Measurements from ENCODE around the gene FRMD4A.

FRMD4A gene

GRCh38 chr10:14009371-14010100, 321.2 kb downstream of the FRMD4A start:
- Histone ChIP-seq H3K4me3 (ENCODE audit: low read length) (no peak overlapping the region), H3K27ac (ENCODE audit: low read depth, low read length) (peak overlapping the region; percentile 22)

DNA sequence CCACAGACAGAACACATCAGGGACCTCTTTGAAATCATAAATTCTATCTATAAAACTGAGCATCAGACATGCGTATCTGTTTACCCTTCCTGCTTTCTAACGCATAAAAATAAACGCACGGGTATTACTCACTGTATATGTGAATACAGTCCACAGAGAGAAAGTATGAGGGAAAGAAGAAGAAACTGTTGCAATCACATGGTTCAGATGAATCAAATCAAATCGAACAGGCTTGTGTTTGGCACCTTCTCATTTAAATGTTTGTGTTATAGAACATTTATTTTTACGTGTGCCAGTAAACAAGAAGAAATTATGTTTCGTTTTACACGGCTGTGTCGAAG, 322.0 kb downstream of the FRMD4A start:
- H3K36me3 ChIP-seq (ENCODE audit: insufficient read depth, low read length): no peaks in the 10 kb centered on the region
- no peak overlapping the region for H3K27ac ChIP-seq (ENCODE audit: low read depth, low read length)
- H3K9me3 ChIP-seq (ENCODE audit: insufficient read depth, low read depth, low read length): no peaks in the 10 kb centered on the region
- H3K4me1 ChIP-seq (ENCODE audit: insufficient read depth, low read length): peaks cover 24% of the 10 kb centered on the region
- no peak overlapping the region for H3K4me3 ChIP-seq (ENCODE audit: low read length)
- H3K27me3 ChIP-seq (ENCODE audit: insufficient read depth, low read length): no peaks in the 10 kb centered on the region
- H3K9ac ChIP-seq (ENCODE audit: low read depth, low read length): no peak overlapping the region
- WGBS: 98% methylated on average over 9 of the region's 9 CpGs

More at GRCh38 chr10:14009371-14010100, 321.2 kb downstream of the FRMD4A start:
- WGBS: 70% methylated on average over 23 of the region's 24 CpGs
- Histone ChIP-seq H3K9ac (ENCODE audit: low read depth, low read length) (peak overlapping the region; percentile 8; the same call in 1 of the 2 replicates), H3K9me3 (ENCODE audit: insufficient read depth, low read depth, low read length) (no peaks in the 10 kb centered on the region), H3K4me1 (ENCODE audit: insufficient read depth, low read length) (peaks cover 24% of the 10 kb centered on the region), H3K27me3 (ENCODE audit: insufficient read depth, low read length) (no peaks in the 10 kb centered on the region), H3K36me3 (ENCODE audit: insufficient read depth, low read length) (no peaks in the 10 kb centered on the region)

DNA sequence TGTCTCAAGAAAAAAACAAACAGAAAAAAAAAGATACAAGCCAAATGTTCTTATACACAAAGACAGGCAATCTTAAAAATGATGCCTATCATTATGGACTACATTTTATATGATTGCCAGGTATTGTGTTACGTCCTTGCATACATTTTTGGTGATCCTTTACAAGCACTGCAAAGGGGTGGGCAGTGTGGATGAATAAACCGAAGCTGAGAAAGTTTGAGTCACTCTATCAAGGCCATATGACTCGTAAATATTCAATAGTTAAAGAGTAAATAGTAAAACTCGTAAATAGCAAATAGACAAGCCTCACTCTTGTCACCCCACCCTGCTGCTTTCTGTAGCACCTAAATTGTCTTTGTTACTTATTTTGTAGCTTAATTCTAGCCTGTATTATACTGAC, 326.2 kb downstream of the FRMD4A start:
- Histone ChIP-seq H3K4me3 (ENCODE audit: low read length) (no peak overlapping the region), H3K9ac (ENCODE audit: low read depth, low read length) (no peak overlapping the region), H3K4me1 (ENCODE audit: insufficient read depth, low read length) (peaks cover 16% of the 10 kb centered on the region), H3K27me3 (ENCODE audit: insufficient read depth, low read length) (no peaks in the 10 kb centered on the region), H3K36me3 (ENCODE audit: insufficient read depth, low read length) (no peaks in the 10 kb centered on the region), H3K9me3 (ENCODE audit: insufficient read depth, low read depth, low read length) (no peaks in the 10 kb centered on the region), H3K27ac (ENCODE audit: low read depth, low read length) (no peak overlapping the region)
- 83% methylated on average over 4 of the region's 4 CpGs for WGBS

GRCh38 chr10:14003517-14004184, 327.1 kb downstream of the FRMD4A start:
- no peak overlapping the region for H3K27ac ChIP-seq (ENCODE audit: low read depth, low read length)
- H3K27me3 ChIP-seq (ENCODE audit: insufficient read depth, low read length): no peaks in the 10 kb centered on the region
- 92% methylated on average over 9 of the region's 9 CpGs for WGBS
- no peak overlapping the region for H3K9ac ChIP-seq (ENCODE audit: low read depth, low read length)
- H3K4me1 ChIP-seq (ENCODE audit: insufficient read depth, low read length): peaks cover 9% of the 10 kb centered on the region
- no peaks in the 10 kb centered on the region for H3K9me3 ChIP-seq (ENCODE audit: insufficient read depth, low read depth, low read length)
- no peaks in the 10 kb centered on the region for H3K36me3 ChIP-seq (ENCODE audit: insufficient read depth, low read length)
- no peak overlapping the region for H3K4me3 ChIP-seq (ENCODE audit: low read length)

DNA sequence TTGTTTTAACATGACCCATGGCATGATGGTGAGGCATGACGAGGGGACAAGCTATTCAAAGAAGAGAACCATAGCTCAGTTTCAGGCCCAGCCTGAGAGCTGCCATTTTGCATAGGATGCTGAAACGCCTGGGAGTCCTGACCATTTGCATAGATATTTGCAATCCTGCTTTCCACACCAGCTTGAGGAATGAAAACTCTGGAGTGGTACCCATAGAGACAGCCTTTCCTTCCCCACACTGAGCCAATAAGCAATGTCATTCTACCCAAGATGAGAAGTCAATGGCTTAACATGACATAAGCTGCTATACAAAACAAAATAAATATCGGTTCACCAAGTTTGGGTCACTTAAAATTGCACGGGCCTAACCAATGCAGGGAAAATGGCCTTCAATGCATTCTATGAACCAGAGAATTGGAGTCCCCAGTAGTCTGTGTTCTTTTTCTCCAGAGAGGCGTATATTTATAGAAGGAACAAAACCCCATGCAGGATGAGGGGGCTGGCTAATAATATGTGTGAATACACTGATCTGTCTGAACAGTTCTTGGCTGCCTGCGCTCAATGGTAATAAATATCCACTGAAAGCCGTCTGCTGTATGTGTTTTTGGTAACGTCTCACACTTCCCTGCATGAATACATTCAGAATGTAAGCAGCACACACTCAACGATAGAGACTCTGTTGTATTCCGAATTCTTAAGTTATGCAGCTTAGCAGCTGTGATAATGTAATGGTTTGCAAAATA, 329.3 kb downstream of the FRMD4A start:
- Histone ChIP-seq H3K4me1 (ENCODE audit: insufficient read depth, low read length) (no peaks in the 10 kb centered on the region; the same call in 1 of the 2 replicates), H3K9me3 (ENCODE audit: insufficient read depth, low read depth, low read length) (no peaks in the 10 kb centered on the region; the same call in 1 of the 2 replicates), H3K36me3 (ENCODE audit: insufficient read depth, low read length) (no peaks in the 10 kb centered on the region), H3K4me3 (ENCODE audit: low read length) (no peak overlapping the region), H3K9ac (ENCODE audit: low read depth, low read length) (no peak overlapping the region), H3K27me3 (ENCODE audit: insufficient read depth, low read length) (no peaks in the 10 kb centered on the region), H3K27ac (ENCODE audit: low read depth, low read length) (no peak overlapping the region)
- WGBS: 88% methylated on average over 10 of the region's 10 CpGs

- 84% methylated on average over 5 of the region's 5 CpGs for WGBS
- no peak overlapping the region for H3K9ac ChIP-seq (ENCODE audit: low read depth, low read length)
These were observed 332.4 kb downstream of the FRMD4A start for GRCh38 chr10:13998163-13998835.

DNA sequence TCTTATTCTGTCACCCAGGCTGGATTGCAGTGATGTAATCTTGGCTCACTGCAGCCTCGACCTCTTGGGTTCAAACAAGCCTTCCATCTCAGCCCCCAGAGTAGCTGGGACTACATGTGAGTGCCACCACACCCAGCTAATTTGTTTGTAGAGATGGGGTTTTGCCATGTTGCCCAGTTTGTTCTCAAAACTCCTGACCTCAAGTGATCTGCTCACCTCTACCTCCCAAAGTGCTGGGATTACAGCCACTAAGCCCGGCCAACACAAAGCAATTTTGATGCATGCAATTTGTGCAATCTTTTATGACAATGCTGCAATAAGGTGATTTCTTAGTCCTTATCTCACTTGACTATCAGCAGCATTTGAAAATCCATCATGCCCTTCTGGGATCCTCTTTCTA, 333.1 kb downstream of the FRMD4A start:
- no peaks in the 10 kb centered on the region for H3K36me3 ChIP-seq (ENCODE audit: insufficient read depth, low read length)

More at GRCh38 chr10:13998163-13998835, 332.4 kb downstream of the FRMD4A start:
- Histone ChIP-seq H3K36me3 (ENCODE audit: insufficient read depth, low read length) (no peaks in the 10 kb centered on the region), H3K4me1 (ENCODE audit: insufficient read depth, low read length) (peaks cover 2% of the 10 kb centered on the region), H3K27ac (ENCODE audit: low read depth, low read length) (no peak overlapping the region), H3K9me3 (ENCODE audit: insufficient read depth, low read depth, low read length) (no peaks in the 10 kb centered on the region; the same call in 1 of the 2 replicates), H3K27me3 (ENCODE audit: insufficient read depth, low read length) (no peaks in the 10 kb centered on the region), H3K4me3 (ENCODE audit: low read length) (no peak overlapping the region)

GRCh38 chr10:13994932-13995331, 335.8 kb downstream of the FRMD4A start:
- H3K9ac ChIP-seq (ENCODE audit: low read depth, low read length): no peak overlapping the region
- 48% methylated on average over 4 of the region's 5 CpGs for WGBS
- no peaks in the 10 kb centered on the region; the same call in 1 of the 2 replicates for H3K9me3 ChIP-seq (ENCODE audit: insufficient read depth, low read depth, low read length)
- H3K27me3 ChIP-seq (ENCODE audit: insufficient read depth, low read length): no peaks in the 10 kb centered on the region
- H3K4me1 ChIP-seq (ENCODE audit: insufficient read depth, low read length): peaks cover 20% of the 10 kb centered on the region
- no peak overlapping the region for H3K4me3 ChIP-seq (ENCODE audit: low read length)
- no peaks in the 10 kb centered on the region for H3K36me3 ChIP-seq (ENCODE audit: insufficient read depth, low read length)
- no peak overlapping the region for H3K27ac ChIP-seq (ENCODE audit: low read depth, low read length)

More for the DNA sequence above, 333.1 kb downstream of the FRMD4A start:
- Histone ChIP-seq H3K9ac (ENCODE audit: low read depth, low read length) (no peak overlapping the region), H3K4me1 (ENCODE audit: insufficient read depth, low read length) (peaks cover 4% of the 10 kb centered on the region), H3K27ac (ENCODE audit: low read depth, low read length) (no peak overlapping the region), H3K4me3 (ENCODE audit: low read length) (no peak overlapping the region), H3K27me3 (ENCODE audit: insufficient read depth, low read length) (no peaks in the 10 kb centered on the region), H3K9me3 (ENCODE audit: insufficient read depth, low read depth, low read length) (no peaks in the 10 kb centered on the region; the same call in 1 of the 2 replicates)
- 89% methylated on average over 2 of the region's 2 CpGs for WGBS

GRCh38 chr10:13993673-13994089, 337.0 kb downstream of the FRMD4A start:
- H3K36me3 ChIP-seq (ENCODE audit: insufficient read depth, low read length): no peaks in the 10 kb centered on the region
- H3K4me3 ChIP-seq (ENCODE audit: low read length): no peak overlapping the region
- H3K9ac ChIP-seq (ENCODE audit: low read depth, low read length): no peak overlapping the region
- WGBS: 91% methylated on average over 2 of the region's 3 CpGs
- H3K9me3 ChIP-seq (ENCODE audit: insufficient read depth, low read depth, low read length): no peaks in the 10 kb centered on the region; the same call in 1 of the 2 replicates
- H3K27me3 ChIP-seq (ENCODE audit: insufficient read depth, low read length): no peaks in the 10 kb centered on the region
- peaks cover 24% of the 10 kb centered on the region for H3K4me1 ChIP-seq (ENCODE audit: insufficient read depth, low read length)
- no peak overlapping the region for H3K27ac ChIP-seq (ENCODE audit: low read depth, low read length)

GRCh38 chr10:13993169-13993568, 337.6 kb downstream of the FRMD4A start:
- H3K4me3 ChIP-seq (ENCODE audit: low read length): no peak overlapping the region
- WGBS: 59% methylated on average over 2 of the region's 2 CpGs
- no peak overlapping the region for H3K9ac ChIP-seq (ENCODE audit: low read depth, low read length)
- no peaks in the 10 kb centered on the region for H3K27me3 ChIP-seq (ENCODE audit: insufficient read depth, low read length)
- no peak overlapping the region for H3K27ac ChIP-seq (ENCODE audit: low read depth, low read length)
- no peaks in the 10 kb centered on the region for H3K36me3 ChIP-seq (ENCODE audit: insufficient read depth, low read length)
- H3K9me3 ChIP-seq (ENCODE audit: insufficient read depth, low read depth, low read length): no peaks in the 10 kb centered on the region; the same call in 1 of the 2 replicates
- H3K4me1 ChIP-seq (ENCODE audit: insufficient read depth, low read length): peaks cover 24% of the 10 kb centered on the region

Data from HUES64 (cell line).